ENCODE data around the gene AP1B1.

The AP1B1 gene

GRCh38 chr22:29330291-29330690 is 58.1 kb downstream of the AP1B1 start:
- DNase-seq: no peak

DNA sequence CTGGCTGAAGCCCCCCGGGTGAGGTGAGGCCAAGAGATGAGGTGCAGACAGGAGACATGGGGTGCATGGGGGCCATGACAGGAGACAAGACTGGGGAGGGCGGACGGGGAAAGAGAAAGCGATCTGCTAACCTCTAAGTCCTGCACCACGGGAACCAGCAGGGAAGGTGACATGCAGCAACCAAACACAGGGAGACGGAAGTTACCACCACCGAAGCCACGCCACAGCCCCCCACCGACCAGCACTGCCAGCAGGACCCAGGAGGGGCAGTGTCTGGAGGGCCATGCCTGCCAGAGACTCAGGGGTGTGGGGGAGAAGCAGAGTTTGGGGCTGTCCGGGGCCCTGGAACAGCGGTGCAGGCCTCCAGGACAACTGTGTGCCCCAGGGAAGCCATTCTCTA is 58.8 kb downstream of the AP1B1 start:
- no peak for DNase-seq

- no peak for DNase-seq
Measured at GRCh38 chr22:29328566-29329500, 59.5 kb downstream of the AP1B1 start.

DNA sequence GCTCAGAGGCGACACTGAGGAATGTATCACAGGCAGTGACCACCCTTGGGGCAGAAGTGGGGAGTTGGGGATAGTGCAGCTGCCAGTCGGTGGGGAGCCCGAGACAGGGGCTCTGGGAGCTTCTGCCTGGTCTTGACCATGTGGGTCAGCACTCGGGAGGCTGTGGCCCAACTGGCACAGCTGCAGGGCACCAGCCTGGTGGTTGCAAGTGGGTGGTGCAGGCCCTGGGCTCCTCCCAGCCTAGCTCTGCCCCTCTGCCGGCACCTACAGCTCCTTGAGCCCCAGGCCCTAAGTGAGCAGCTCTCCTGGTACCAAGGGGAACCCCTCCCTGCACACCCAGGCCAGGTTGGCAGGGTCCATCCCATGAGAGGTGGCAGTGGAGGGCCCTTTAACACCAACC is 60.3 kb downstream of the AP1B1 start:
- no peak for DNase-seq

GRCh38 chr22:29327089-29327764 is 61.1 kb downstream of the AP1B1 start:
- no peak for DNase-seq

GRCh38 chr22:29326481-29326880 is 61.9 kb downstream of the AP1B1 start:
- no peak for DNase-seq

- no peak for DNase-seq
Measured at GRCh38 chr22:29325785-29326315, 62.5 kb downstream of the AP1B1 start.

GRCh38 chr22:29325356-29325755 is 63.0 kb downstream of the AP1B1 start:
- DNase-seq: no peak

DNA sequence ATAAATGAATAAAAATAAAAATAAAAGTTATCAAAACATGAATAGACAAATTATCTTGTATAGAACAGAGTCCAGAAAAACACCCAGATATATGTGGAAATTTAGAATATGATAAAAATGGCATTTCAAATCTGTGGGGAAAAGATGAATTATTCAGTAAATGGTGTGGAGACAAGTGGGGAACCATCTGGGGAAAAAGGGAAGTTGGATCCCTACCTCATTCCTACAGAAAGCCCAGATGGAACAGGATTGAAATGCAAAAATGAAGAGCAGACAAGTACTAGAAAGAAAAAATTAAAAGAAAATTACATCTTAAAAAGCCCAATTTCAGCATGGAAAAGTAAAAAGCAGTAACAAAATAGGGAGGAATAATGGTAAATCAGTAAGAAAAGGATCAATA is 64.7 kb downstream of the AP1B1 start:
- DNase-seq: no peak

- no peak for DNase-seq
Measured at GRCh38 chr22:29320546-29320945, 67.8 kb downstream of the AP1B1 start.

GRCh38 chr22:29319072-29319471 is 69.3 kb downstream of the AP1B1 start:
- no peak for DNase-seq

DNA sequence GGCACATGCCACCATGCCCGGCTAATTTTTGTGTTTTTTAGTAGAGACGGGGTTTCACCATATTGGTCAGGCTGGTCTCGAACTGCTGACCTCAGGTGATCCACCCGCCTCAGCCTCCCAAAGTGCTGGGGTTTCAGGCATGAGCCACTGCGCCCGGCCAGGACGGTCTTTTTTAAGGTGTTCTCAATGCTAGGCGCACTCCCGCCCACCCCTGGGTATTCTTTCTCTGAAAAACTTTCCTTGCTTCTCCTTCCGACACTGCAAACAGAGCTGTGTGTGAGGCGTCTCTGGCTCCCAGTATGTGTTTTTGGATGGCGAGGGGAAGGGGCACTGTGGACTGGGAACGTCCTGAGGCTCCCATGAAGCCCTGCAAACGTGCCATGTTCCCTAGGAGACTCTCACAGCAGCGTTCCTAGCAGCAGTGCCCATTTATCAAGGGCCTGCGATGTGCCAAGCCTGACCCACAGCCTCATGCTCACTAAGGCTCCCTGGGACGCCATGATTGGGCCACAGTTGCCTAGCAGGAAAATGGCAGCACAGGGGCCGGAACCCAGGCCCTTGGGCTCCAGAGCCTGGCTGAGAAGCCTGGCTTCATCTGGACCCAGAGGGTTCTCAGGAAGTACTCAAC is 70.4 kb downstream of the AP1B1 start:
- no peak for DNase-seq

- DNase-seq: no peak
Measured at GRCh38 chr22:29316141-29316828, 72.1 kb downstream of the AP1B1 start.

DNA sequence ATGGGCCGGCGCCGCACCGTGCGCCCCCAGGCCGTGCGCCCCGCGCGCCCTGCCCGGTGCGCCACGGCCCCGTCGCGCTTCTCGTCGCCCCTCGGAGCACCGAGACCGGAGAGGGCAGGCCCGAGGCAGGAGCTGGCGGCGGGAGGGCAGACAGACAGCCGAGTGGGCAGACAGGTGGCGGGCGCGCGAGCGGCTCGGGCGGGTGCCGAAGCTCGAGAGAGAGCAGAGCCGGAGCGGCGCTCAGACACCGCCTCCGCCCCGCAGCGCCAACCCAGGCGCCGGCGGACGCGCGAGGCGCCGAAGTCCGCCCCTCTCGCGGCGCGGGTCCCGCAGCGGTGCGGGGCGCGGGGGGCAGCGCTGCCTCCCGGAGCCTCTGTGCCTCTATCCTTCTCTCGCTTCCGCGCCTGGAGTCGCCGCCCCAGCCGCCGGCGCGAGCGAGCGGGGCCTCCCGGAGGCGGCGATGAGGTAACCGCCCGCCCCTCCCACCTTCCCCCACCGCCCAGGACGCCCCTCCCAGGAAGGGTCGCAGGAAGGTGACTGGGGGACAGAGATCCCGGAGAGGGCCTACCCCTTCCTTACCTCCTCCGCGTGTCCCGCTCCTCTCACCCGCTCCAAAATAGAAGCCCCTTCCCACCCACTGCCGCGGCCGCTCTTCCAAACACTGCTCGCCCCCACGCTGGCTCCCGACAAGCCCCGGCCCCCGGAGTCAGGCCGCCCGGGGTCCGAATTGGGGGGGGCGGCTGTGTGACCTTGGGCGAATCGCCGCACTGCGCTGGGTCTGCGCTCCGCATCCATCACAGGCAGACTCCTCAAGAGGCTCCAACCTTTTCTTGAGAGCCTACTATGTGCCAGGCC is 72.9 kb downstream of the AP1B1 start, which contains the start of gene RASL10A:
Gene RASL10A (minus strand): TSS at position 412 of the 855 bp plus-strand sequence. CDS start 451 bp downstream, outside the sequence.
- DNase-seq: no peak

DNA sequence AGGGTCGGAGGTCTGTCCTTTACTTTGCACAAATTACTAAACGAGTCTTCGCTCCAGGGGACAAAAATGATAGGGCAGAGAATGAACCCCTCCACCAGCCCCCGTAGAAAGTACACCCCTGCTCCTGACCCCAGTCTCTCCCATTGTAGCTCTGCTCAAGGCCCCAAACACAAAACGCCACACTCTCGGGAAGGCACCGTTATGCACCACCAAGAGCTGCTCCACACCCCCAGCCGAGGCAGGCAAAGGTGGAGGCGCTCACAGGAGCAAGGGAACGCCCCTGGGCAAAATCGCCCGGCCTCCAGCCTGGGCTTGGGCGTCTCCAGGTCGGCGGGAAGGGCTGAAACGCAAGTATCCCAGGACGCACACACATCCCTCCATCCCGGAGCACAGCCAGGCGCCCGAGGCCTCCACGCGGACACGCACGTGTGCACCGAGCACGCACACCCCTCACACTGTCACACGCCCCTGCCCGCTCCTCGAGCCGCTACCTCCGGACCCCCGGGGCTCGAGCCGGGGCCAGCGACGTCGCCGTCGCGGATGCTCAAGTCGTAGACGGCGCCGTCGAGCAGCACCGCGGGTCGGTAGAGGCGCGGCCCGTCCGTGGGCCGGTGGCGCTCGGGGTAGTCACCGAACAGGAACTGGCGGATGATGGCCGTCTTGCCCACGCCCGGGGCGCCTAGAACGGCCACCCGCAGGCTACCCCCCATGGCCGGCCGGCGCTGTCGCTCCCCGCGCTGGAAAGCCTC is 73.7 kb downstream of the AP1B1 start:
- DNase-seq: no peak

GRCh38 chr22:29313576-29314466 is 74.5 kb downstream of the AP1B1 start:
- DNase-seq: no peak

DNA sequence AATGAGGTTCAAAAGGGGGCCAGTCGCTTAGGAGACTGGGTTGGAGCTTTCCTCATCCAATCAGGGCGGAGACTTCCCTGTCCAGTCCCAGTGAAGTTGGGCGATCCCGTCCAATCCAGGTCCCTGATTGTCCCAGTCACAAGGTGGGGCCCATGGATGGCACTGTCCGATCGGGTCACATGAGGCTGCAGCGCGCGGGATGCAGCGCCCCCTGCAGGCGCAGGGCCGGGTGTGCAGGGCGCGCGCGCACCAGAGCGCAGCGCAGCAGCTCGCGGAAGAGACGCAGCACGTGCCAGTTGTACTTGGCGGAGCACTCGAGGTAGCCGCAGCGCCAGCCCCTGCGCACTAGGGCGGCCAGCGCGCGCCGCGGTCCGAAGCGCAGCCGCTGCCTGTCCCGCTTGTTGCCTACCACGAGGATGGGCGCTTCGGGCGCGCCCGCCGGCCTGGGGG is 75.2 kb downstream of the AP1B1 start:
- no peak for DNase-seq

DNA sequence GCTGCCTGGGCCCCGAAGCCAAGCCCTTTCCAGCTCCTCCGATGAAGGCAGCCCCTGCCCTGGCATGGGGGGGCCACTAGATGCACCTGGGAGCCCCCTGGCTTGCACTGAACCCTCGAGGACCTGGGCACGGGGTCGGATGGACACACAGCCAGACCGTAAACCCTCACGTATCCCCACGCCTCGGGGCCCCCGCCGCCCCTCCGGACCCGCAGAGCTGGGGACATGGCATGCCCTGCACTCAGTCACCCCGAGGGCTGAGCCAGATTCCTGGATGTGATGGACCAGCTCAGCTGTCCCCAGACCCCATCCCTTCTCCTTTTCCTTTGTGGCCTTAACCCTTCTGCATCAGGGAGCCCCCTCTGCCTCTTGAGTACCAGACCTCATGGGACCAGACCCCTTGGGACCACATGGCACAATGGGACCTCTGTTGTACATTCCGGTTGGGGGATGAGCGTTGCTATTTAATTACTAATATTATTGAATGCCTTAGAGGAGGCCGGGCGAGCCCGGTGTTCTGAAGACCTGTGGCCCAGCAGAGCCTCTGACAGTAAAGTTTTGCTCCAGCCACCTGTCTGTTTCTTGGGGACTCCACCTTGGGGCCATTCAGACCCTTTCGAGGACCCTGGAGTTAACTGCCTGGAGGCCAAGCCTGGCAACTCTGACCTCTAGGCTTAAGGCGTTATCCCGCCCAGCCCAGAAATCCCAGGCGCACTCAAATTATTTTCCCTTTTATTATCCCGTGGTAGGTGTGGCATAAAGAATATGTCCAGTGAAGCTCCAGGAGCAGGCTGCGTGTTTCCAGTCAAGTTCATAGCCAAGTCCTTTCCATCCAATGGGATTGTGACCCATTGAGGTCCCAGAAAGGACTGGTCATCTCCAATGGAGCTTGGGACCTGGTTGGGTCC is 75.9 kb downstream of the AP1B1 start:
- DNase-seq: no peak

Measured in activated CD4-positive, alpha-beta T cell treated with anti-CD3 and anti-CD28 coated beads, Interleukin-2, amount 50 U/mL, for 48 hours (primary cell).